Endothelial cell of umbilical vein (primary cell): ENCODE data around the gene CYP4F3. TPM values are rescaled to one million over a fixed set of nuclear protein-coding genes. Genes with fewer than 3 reads are reported as not detected.
"Not testable (repeated sequence)": the region's sequence is repeated elsewhere in the genome, so short reads cannot be mapped to it uniquely, and the experiment has no call there.

Source experiments
- BruUV-seq: library from RNA; stranded (reverse); fragments of 400-500 nt; replicated peaks from 2 replicates; lab custom pipeline; 2021; lab: Mats Ljungman, UMichigan
- CTCF ChIA-PET: fragments of 300-600, 350-600 bp; sonication (Branson Sonifier 250); formaldehyde crosslinking; loops from one replicate; lab custom pipeline; 2021; ENCODE audit warnings: antibody characterized with exemption, inconsistent platforms; lab: Charles Lee
- POLR2A ChIA-PET: fragments of 300-600, 350-600 bp; sonication (Branson Sonifier 250); formaldehyde crosslinking; loops from one replicate; lab custom pipeline; 2021; ENCODE audit warnings: antibody characterized with exemption, inconsistent platforms; lab: Charles Lee
- DNase-seq: peaks from one replicate; pipeline ENCODE4 v3.0.0-alpha.2; 2011; ENCODE audit warnings: low read depth, low spot score
- FAIRE-seq: peaks from 2 replicates; lab custom pipeline; 2011; peaks lifted over from hg19 to GRCh38; lab: Jason Lieb, UNC
- H2AFZ ChIP-seq: 2 replicates; pipeline ENCODE4 v1.6.0; 2012; ENCODE audit warnings: low read depth, low read length, control low read depth, inconsistent platforms
- H3K27ac ChIP-seq: 2 replicates; pipeline ENCODE4 v1.5.1; 2011; ENCODE audit warnings: low read depth, mild to moderate bottlenecking, control low read depth, low read length, moderate library complexity; ENCODE audit not compliant: insufficient read depth
- H3K27me3 ChIP-seq, 2 experiments: 2 replicates each; pipeline versions ENCODE4 v1.6.0 to v1.6.1; 2011; ENCODE audit warnings: low read length in 2 of 2, mixed read lengths in 1 of 2; ENCODE audit not compliant: control insufficient read depth in 2 of 2, insufficient read depth in 2 of 2
- H3K36me3 ChIP-seq, 2 experiments: 2 replicates in 1 of 2; 3 replicates in 1 of 2; pipeline ENCODE4 v1.5.1; 2011; ENCODE audit warnings: low read length in 2 of 2, mild to moderate bottlenecking in 1 of 2, moderate library complexity in 1 of 2; ENCODE audit not compliant: control insufficient read depth in 2 of 2, insufficient read depth in 2 of 2; ENCODE audit errors: extremely low read depth in 1 of 2
- H3K4me1 ChIP-seq: 3 replicates; pipeline ENCODE4 v1.5.1; 2011; ENCODE audit warnings: mild to moderate bottlenecking, low read length; ENCODE audit not compliant: control insufficient read depth, insufficient read depth; ENCODE audit errors: extremely low read depth
- H3K4me2 ChIP-seq: 2 replicates; pipeline ENCODE4 v1.6.1; 2011; ENCODE audit warnings: low read length, control low read depth, mixed read lengths; ENCODE audit not compliant: insufficient read depth
- H3K4me3 ChIP-seq, 3 experiments: fragments of 200-600 bp in 1 of 3; sonication (generic), shearing (Covaris generic) in 1 of 3; replicated peaks in 1 of 3; 2 replicates each; pipeline ENCODE4 v1.5.1; 2011 to 2016; ENCODE audit warnings: control low read depth in 3 of 3, low read length in 3 of 3, mild to moderate bottlenecking in 2 of 3, inconsistent platforms in 1 of 3, low read depth in 1 of 3, moderate library complexity in 1 of 3; ENCODE audit not compliant: insufficient read depth in 1 of 3
- H3K79me2 ChIP-seq: 2 replicates; pipeline ENCODE4 v1.6.0; 2012; ENCODE audit warnings: low read length, inconsistent platforms; ENCODE audit not compliant: control insufficient read depth, insufficient read depth
- H3K9ac ChIP-seq: replicated peaks from 2 replicates; pipeline ENCODE3; 2011; ENCODE audit warnings: low read length, control low read depth; ENCODE audit not compliant: insufficient read depth; ENCODE audit errors: extremely low read depth
- H3K9me1 ChIP-seq: replicated peaks from 3 replicates; pipeline ENCODE4 v1.6.0; 2011; ENCODE audit warnings: mild to moderate bottlenecking, low read length; ENCODE audit not compliant: control insufficient read depth, insufficient read depth; ENCODE audit errors: extremely low read depth
- H3K9me3 ChIP-seq: replicated peaks from 2 replicates; pipeline ENCODE4 v1.5.1; 2012; ENCODE audit warnings: low read length, inconsistent platforms; ENCODE audit not compliant: control insufficient read depth, insufficient read depth
- H4K20me1 ChIP-seq: replicated peaks from 2 replicates; pipeline ENCODE3; 2011; ENCODE audit warnings: mild to moderate bottlenecking, low read length; ENCODE audit not compliant: control insufficient read depth, insufficient read depth; ENCODE audit errors: extremely low read depth
- CTCF ChIP-seq, 2 donors: IDR thresholded peaks; 1 replicate in 1 of 2; 2 replicates in 1 of 2; pipeline ENCODE4 v1.5.1; 2011; ENCODE audit warnings: low read length in 2 of 2, mild to moderate bottlenecking in 2 of 2, moderate library complexity in 2 of 2, control low read depth in 1 of 2, inconsistent platforms in 1 of 2, low read depth in 1 of 2; ENCODE audit not compliant: insufficient read depth in 1 of 2; ENCODE audit errors: extremely low read depth in 1 of 2
- EZH2 ChIP-seq: IDR thresholded peaks from 2 replicates; pipeline ENCODE4 v1.6.1; 2012; ENCODE audit warnings: borderline replicate concordance, low read depth, mild to moderate bottlenecking, moderate library complexity, low read length, inconsistent platforms; ENCODE audit not compliant: severe bottlenecking
- FOS ChIP-seq: IDR thresholded peaks from 2 replicates; pipeline ENCODE4 v1.6.1; 2011; ENCODE audit warnings: mild to moderate bottlenecking, low read length, moderate library complexity, borderline replicate concordance; ENCODE audit not compliant: insufficient read depth
- GATA2 ChIP-seq: IDR thresholded peaks from 2 replicates; pipeline ENCODE4 v1.7.0; 2011; ENCODE audit warnings: low read depth, mild to moderate bottlenecking, moderate library complexity, mixed read lengths, low read length; ENCODE audit not compliant: insufficient read length, insufficient read depth
- JUN ChIP-seq: IDR thresholded peaks from 2 replicates; pipeline ENCODE4 v1.6.1; 2011; ENCODE audit warnings: borderline replicate concordance, low read depth; ENCODE audit not compliant: insufficient read length, insufficient read depth
- MAX ChIP-seq: IDR thresholded peaks from 2 replicates; pipeline ENCODE4 v1.6.1; 2011; ENCODE audit not compliant: insufficient read depth, insufficient read length
- MYC ChIP-seq: IDR thresholded peaks from one replicate; pipeline ENCODE4 v1.6.1; 2011; ENCODE audit warnings: mild to moderate bottlenecking, low read depth, low read length
- POLR2A ChIP-seq: IDR thresholded peaks from 2 replicates; pipeline ENCODE4 v1.6.1; 2012; ENCODE audit warnings: low read depth, mild to moderate bottlenecking, control low read depth, low read length
- POLR2AphosphoS5 ChIP-seq: IDR thresholded peaks from 2 replicates; pipeline ENCODE4 v1.6.1; 2012; ENCODE audit warnings: low read depth, mild to moderate bottlenecking, control low read depth, low read length, moderate library complexity; ENCODE audit not compliant: insufficient read depth
- dilution Hi-C: fragments of 300-500 bp; cut with MboI; formaldehyde crosslinking; loops from one replicate; pipeline ENCODE4 v1.15.0; 2019; ENCODE audit warnings: low sequenced_read_pairs; ENCODE audit not compliant: extremely low pct_ligation_motif_present
- intact Hi-C: fragments of 100-400 bp; cut with micrococcal nuclease; formaldehyde crosslinking; loops from one replicate; pipeline ENCODE4 v1.10.0; 2022
- polyA plus RNA-seq, 4 experiments: library from polyadenylated mRNA; depleted of rRNA in 3 of 4; stranded (reverse) in 3 of 4; unstranded in 1 of 4; fragments of >200 nt; gene quantifications; 2 replicates each; pipeline versions ENCODE4 v1.2.1 to v1.2.3, GENCODE V29; 2011 to 2012; ENCODE audit warnings: missing spikeins in 1 of 4
- total RNA-seq: library from RNA; stranded (reverse); gene quantifications from 2 replicates; pipeline ENCODE4 v1.2.3, GENCODE V29; 2021

CYP4F3 gene
- total and polyA plus RNA-seq, 2 donors (not counting 3 experiments of a cell fraction or from before 2014, with no cell fraction given), result not detected

GRCh38 chr19:15644816-15645215 is 4.1 kb downstream of the CYP4F3 start:
- no TSS peak for BruUV-seq
- TF ChIP-seq JUN, result no peak
- TF ChIP-seq MAX, result no peak
- no peak for TF ChIP-seq GATA2
- Histone ChIP-seq H3K4me2 (no peak overlapping the region), H3K27me3 (no peaks in the 10 kb centered on the region), H3K9me1 (no peaks in the 10 kb centered on the region), H3K9ac (no peak overlapping the region), H3K27ac (no peak overlapping the region), H3K36me3 (no peaks in the 10 kb centered on the region), H4K20me1 (no peaks in the 10 kb centered on the region), H3K4me3 (no peak overlapping the region), H3K4me1 (no peaks in the 10 kb centered on the region), H2AFZ (no peak overlapping the region), H3K79me2 (no peaks in the 10 kb centered on the region), H3K9me3 (no peaks in the 10 kb centered on the region)
- FAIRE-seq (no peak), DNase-seq (no peak)
- intact Hi-C loops (no loop called here), dilution Hi-C loops (no loop called here)
- POLR2A ChIA-PET, result no interaction called here
- CTCF ChIA-PET, result no interaction called here

GRCh38 chr19:15649526-15649925 is 8.8 kb downstream of the CYP4F3 start:
- no peak for DNase-seq
- Histone ChIP-seq H3K9me3 (no peaks in the 10 kb centered on the region), H3K27ac (no peak overlapping the region), H3K27me3 (no peaks in the 10 kb centered on the region), H3K79me2 (no peaks in the 10 kb centered on the region), H3K4me2 (no peak overlapping the region), H3K9me1 (no peaks in the 10 kb centered on the region), H2AFZ (no peak overlapping the region), H3K9ac (no peak overlapping the region), H3K36me3 (no peaks in the 10 kb centered on the region), H3K4me3 (no peak overlapping the region), H3K4me1 (no peaks in the 10 kb centered on the region), H4K20me1 (no peaks in the 10 kb centered on the region)
- dilution Hi-C loops, result no loop called here
- ChIA-PET CTCF (no interaction called here), POLR2A (no interaction called here)
- TF ChIP-seq GATA2 (no peak), MAX (no peak), MYC (no peak), POLR2A (no peak), FOS (no peak), POLR2AphosphoS5 (no peak), EZH2 (no peak), JUN (no peak), CTCF (IDR thresholded peaks at IDR 0.05; ENCODE audit: extremely low read depth in 1 of 2, insufficient read depth in 1 of 2, low read depth in 1 of 2, low read length in 2 of 2) (no peak)
- intact Hi-C loops, result no loop called here
- no peak for FAIRE-seq
- no TSS peak for BruUV-seq

GRCh38 chr19:15650123-15650522 is 9.4 kb downstream of the CYP4F3 start:
- dilution Hi-C loops, result not testable (repeated sequence)

More at GRCh38 chr19:15650123-15650522, 9.4 kb downstream of the CYP4F3 start:
- H3K4me3 ChIP-seq, H4K20me1 ChIP-seq, H3K9ac ChIP-seq, POLR2A ChIA-PET, H3K27ac ChIP-seq, H3K9me1 ChIP-seq, H3K79me2 ChIP-seq, H3K36me3 ChIP-seq, BruUV-seq, CTCF ChIA-PET, H3K4me1 ChIP-seq, H2AFZ ChIP-seq, H3K27me3 ChIP-seq, H3K4me2 ChIP-seq, FAIRE-seq, DNase-seq, H3K9me3 ChIP-seq, intact Hi-C loops: not testable (repeated sequence)
